HT1080 (cell line): ENCODE measurements around the gene PPP1R13B. TPM values are rescaled to one million over a fixed set of nuclear protein-coding genes. Genes with fewer than 3 reads are reported as not detected.

ENCODE experiments used
- DNase-seq: peaks from one replicate; pipeline ENCODE4 v3.0.0-alpha.2; 2015; ENCODE audit warnings: low read depth
- total RNA-seq: library from RNA; depleted of rRNA; stranded (reverse); fragments of >200 nt; shearing (Covaris generic); gene quantifications from 2 replicates; pipeline ENCODE4 v1.2.3, GENCODE V29; 2014

Gene PPP1R13B
- total RNA-seq, 1 experiment from 2014 or later, result 6.6 TPM

DNA sequence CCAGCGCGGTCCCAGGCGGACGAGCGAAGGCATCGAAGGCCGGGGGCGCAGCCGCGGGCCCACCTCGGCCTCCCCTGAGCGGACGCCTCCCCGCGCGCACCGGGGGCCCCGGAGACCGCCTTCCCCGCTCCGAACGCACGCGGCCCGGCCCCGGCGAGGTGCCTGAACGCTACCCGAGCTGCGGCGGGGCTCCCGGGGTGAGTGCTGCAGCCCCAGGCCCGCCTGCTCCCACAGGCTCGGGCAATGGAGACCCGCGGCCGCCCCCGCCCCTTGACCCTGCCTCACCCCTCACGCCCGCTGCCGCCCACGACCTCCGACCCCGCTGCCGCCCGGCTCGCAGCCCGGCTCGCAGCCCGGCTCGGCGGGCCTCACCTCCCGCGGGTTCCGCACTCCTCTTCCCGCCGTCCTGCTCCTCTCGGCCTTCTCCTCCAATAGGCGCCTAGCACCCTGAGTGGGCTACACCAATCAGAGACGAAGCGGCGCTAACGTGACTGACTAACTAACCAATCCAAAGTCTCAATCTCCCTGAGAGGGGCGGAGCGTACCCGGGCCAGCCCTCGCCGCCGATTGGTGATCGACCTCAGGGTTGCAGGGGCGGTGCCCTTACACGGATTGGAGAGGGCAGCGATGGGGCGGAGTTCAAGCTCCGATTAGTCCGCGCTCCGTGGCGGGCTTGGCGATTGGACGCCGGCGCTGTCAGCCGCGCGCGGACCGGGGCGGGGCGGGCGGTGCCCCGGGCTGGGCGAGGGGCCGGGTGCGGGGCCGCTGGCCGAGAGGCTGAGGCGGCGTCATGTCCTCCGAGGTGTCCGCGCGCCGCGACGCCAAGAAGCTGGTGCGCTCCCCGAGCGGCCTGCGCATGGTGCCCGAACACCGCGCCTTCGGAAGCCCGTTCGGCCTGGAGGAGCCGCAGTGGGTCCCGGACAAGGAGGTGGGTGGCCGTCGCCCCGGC is 132.0 kb downstream of the PPP1R13B start, which contains the start of the genes XRCC3 and ZFYVE21:
Gene XRCC3, minus strand, starts transcription at position 400 of the 949 bp plus-strand sequence. CDS start 4,364 bp downstream, outside the sequence.
Gene ZFYVE21, plus strand, starts transcription at position 759 of the 949 bp plus-strand sequence. Its CDS starts 32 bp downstream, at position 791.
- peak; percentile 99 for DNase-seq

DNA sequence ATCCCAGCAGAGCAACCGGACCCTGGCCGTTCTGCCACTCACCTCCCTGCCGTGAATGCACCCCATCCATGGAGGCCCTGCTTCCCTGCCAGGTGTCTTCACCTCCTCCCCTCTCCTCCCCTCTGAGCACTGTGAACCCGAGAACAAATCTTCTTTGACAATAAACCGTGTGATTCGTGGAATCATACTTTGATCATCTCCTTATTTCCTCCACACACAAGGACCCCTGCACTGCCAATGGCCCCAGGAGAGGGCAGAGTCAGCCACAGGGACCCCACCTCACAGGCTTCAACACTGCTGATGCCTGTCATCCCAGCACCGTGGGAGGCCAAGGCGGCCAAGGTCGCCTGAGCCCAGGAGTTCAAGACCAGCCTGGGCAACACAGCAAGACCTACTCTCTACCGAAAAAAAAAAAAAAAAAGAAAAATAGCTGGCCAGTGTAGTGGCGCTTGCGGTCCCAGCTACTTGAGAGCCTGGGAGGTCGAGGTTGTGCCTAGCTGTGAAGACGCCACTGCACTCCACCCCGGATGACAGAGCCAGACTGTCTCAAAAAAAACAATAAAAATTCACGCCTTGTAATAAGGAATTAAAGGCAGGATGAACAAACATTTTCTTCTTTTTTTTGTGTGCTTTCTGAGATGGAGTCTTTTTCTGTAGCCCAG is 133.2 kb downstream of the PPP1R13B start:
- DNase-seq, result no peak

DNA sequence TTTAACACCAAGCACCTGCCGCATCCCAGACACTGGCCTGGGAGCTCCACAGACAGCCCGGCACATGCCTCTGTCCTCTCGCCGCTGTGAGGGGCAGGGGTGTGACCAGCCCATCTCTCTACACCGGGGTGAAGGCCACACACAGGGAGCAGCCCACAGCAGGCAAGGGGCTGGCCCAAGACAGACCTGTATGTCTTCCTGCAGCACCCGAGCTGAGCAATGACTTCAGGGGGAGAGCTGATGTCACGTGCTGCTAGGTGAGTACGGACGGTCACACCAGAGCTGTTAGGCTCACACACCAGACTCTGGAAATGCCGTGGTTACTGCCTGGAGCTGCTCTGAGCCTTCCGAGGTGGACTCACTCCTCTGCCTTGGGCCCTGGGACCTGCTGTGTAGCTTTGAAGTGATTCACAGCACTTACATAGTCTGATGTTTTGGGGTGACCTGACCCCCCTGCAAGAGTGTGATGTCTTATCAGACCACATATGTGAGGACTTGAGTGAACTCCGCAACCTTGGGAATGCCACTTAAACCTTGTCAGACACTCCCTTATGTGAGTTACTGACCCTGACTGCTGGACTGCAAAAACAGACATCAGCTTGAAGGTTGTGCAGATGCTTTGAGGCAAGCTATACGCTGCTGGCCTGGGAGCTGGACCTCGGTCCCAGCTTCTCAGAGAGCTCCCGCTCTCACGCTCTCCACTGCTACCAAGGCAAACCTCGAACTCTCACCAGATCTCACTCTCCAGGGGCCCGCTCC is 133.9 kb downstream of the PPP1R13B start:
- DNase-seq, result no peak

DNA sequence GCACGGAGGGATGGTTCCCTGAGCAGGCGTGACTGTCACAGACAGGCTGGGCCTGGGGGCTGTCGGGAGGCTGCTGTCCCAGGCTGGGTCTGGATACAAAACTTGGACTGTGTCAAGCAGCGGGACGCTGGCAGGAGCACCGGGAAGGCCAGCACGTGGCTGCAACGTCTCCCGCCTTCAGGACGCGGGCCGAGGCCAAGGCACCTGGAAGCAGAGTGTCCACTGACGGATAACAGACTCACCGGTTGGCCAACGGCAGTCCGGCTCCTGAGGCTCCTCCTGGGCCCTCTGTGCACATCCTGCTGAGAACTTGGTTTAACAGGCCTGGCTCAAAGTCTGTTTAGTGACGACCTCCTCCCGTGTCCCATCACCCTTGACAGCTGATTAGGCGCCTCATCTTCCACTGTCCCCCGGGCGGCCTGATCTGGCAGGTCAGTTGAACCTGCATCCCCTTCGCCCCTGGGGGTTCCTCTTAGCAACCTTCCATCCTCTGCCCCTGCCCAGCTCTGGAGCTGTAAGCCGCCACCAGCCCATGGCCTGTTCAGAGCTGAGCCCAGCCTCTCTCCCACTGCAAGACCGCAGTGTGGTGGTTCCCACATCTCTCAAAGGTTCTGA is 134.6 kb downstream of the PPP1R13B start:
- no peak for DNase-seq

DNA sequence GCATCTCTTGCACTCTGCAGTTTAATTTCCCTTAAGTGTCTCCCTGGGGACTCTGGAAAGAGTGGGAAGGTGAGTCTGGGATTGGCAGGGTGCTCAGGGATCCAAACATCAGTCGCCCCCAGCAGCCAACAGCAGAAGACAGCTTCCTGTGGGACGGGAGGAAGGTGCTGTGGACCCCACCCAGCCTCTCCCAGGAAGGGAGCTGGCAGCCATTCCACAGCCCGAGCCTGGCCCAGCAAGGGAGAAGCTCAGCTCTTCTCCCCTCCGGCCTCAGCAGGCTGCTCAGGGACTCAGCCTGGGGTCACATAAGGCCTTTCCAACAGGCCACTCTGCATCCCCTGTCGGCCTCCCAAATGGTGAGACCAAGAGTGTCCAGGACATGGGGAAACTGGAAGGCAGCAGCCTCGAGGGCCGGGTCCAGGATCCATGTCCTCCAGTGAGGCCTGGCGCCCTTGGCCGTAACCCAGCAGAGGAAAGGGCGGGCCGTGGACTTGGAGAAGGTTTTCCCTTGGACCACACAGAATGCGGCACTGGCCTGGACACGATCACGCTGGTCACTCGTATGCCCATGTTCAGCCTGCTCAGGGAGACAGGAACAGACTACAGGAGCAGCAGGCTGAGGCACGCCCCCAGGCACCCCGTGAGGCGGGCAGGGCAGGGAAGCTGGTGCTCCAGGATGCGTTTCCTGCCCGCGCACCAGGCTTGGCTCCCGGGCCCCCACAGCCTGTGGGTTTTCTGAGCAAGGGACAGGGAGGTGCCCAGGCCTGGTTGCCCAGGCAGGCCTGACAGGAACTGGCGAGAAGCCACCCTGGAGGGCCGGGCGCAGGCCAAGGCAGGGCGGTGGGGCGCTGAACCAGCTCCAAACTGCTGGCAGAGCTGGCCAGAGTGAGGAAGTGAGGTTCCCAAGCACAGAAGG is 135.6 kb downstream of the PPP1R13B start:
- no peak for DNase-seq

DNA sequence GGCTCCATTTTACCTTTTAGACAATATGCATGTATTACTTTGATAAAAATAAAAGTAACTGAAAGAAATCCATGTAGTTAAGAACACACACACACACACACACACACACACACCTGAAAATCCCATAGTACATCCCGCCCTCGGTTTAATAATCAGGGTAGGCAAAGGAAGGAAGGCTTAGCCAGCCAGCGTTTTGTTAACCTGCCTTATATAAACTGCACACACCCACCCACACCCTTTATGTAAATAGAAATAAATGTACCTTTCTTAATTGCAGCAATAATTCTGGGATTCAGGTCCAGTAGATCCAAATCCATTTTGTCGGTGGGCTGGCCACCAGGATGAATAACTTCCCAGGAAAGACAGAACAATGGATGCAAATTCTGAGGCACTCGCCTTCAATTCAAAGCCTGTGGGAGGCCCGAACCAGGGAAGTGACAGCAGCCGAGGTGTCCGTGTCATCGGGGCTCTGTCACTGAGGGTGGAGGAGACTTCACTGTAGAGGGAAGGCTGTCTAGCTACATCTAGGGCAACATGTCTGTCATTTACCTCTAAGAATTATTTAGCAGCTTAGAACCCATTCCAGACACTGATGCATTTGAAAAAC is 136.5 kb downstream of the PPP1R13B start:
- no peak for DNase-seq

DNA sequence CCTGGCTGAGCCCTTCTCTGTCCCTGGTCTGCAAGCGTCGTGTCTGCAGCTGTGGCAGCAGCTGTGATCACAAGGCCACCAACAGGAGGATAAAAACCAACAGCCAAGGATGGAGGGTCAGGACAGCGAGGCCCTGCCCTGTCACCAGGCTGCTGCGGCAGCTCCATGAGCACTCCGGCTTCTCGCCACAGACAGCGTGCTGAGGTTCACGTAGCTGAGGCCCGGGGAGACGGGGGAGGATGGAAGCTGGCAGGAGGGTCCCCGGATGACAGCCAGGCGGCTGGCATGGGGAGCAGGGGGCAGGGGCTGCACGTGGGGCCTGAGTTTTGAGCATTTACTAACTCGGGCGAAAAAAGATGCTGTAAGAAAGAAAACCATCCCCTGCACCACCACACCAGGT is 137.6 kb downstream of the PPP1R13B start:
- DNase-seq, result no peak

DNA sequence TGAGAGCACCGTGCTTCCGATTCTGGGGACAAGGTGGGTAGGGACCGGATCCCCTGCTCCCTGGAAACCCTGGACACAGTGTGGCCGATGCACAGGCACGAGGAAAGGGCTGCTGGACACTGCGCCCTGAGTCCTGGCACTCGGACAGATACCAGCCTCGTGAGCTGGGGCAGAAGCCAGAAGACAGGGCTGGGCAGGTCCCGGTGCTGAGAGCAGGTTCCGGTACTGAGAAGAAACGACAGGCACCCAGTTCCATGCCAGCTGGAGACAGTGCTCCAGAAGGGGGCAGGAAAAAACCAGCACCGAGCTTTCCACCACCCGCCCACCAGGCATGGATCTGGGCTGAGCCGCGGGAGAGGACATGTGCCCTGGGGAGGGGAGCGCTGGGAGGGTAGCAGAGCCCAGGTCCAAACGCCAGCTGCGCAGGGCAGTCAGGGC is 138.6 kb downstream of the PPP1R13B start:
- DNase-seq, result no peak

DNA sequence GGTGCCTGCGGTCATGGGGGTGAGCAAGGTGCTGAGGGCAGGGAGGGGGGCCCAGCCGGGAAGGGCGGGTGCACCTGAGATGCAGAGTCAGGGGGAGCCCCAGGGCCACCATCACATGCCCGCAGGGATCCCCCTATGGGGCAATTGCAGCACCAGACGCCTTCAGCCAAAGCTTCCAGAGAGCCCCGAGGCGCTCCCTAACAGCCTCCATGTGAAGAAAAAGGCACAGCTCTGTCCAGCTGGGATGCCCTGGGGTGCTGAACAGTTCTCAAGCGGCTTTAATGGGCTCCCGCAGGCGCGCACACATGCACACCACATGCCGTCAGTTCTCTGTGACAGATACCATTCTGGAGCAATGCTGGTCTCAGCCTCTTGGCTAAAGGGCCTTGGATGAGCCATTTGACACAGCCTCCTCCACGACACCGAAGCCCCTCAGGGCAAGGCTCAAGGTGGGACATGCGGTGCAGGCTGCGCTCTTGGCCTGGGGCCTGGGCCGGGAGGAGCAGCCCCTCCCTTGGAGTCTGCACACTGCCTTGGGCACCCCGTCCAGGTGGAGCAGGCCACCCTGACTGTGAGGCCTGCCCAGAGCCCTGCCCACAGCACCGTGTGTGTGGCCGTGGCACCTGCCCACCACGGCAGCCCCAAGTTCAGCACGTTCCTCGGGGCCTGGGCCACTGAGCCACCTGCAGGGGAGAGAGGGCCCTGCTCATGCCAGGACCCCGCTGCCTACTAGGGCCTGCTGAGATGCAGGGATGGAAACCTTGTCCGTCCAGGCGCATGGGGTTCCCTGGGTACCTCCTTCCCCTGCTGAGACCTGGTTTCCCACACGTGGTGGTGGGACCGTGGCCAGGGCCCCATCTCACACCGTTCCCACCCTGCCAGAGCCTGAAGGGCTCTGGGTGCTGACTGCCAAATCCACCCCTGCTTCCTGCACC is 139.8 kb downstream of the PPP1R13B start:
- DNase-seq, result no peak

DNA sequence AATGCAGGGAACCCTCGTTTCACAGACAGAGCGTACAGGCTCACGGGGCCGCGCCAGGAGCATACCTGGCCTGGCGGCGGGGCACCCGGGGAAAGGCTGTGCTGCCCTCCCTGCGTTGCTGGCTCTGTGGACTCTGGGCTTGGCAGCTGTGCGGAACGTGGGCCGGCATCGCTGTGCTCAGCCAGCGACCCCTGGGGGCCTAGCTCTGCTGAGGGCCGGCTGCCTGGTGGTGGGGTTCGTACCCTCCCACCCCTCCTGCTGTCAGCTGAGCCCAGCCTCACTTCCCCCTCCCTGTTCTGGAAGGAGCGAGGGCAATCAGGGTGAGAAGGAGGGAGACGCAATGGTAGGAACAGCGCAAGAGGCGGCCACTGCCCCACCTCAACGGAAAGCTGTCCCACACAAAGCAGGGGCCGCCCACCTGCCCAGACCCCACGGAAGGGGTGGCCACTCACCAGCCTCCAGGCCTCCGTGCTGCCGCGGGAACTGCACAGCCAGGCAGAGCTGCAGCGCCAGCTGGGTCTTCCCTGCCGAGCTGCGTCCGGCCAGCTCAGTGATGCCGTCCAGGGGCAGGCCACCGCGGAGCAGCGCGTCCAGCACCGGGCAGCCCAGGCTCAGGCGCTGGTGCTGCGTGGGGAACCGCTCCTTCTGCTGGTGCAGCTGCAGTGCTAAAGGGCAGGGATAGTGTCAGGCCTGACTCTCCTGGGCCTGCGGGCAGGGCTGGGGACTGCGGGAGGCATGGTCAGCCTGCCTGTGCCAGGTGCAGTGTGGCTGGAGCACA is 140.6 kb downstream of the PPP1R13B start:
- DNase-seq, result no peak

DNA sequence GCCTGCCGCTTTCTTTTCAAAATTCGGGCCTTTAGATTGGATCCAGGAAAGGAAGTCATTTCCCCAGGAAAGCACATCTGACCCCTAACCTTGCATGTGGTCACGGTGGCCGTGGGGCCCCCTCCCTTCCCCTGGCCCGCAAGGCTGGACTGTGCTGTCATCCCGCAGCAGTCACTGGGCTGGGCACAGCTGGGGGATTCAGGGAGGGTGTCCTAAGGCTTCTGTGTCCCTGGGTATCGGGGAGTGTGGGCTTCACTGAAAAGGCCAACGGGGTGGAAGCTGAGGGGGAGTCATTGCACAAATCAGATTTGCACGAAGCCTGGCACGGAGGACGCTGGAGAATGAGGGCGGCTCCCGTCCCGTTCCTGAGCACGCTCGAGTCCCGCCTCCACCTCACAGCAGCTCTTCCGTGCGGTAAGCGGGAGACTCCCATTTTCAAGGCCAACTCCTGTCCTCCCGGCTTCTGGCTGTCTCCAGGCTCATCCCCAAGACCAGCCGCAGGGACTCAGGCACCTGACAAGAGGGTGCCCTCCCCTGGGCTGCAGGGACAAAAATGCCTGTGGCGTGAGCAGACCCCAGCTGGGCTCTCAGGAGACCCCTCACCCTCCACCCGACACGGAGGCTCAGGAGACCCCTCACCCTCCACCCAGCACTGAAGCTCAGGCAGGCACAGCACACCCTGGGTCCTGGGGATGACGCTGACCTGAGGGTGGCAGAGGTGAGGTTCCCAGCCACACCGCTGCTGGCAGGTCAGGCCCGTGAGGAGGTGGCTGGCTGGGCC is 141.7 kb downstream of the PPP1R13B start:
- no peak for DNase-seq

DNA sequence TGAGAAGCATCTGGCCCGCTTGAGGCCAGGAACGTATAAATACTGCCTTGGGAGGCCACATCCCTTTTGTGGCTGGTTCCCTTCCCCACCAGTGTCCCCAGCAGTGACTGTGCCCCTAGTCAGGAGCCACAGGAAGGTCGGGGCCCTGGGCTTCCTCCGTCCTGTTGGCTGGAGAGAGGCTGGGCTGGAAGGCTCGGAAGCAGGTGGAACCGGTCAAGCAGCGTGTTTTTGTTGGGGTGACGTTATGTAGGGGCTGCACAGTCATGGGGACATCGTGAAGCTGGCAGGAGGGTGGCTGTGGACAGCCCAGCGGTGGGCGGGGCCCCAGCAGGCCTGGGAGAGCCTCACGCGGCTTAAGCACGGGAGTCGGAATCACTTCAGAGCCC is 142.3 kb downstream of the PPP1R13B start:
- DNase-seq, result no peak

DNA sequence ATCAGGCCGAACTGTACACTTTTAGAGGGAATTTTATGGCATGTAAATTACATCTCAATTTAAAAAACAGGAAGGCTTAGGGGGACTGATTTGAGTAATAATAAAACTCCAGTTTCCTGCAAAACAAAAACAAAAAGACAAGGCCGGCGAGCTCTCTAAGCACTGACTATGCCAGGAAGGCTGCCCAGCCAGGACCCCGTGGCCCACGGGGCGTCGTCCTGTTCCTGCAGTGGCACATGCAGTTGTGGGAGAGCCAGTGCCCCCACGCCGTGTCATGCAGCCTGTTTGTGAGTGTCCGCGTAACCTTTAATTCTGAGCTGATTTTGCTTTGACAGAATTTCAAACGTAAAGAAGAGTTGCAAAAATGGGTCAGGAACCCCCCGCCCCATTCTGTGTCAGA is 142.7 kb downstream of the PPP1R13B start:
- no peak for DNase-seq

DNA sequence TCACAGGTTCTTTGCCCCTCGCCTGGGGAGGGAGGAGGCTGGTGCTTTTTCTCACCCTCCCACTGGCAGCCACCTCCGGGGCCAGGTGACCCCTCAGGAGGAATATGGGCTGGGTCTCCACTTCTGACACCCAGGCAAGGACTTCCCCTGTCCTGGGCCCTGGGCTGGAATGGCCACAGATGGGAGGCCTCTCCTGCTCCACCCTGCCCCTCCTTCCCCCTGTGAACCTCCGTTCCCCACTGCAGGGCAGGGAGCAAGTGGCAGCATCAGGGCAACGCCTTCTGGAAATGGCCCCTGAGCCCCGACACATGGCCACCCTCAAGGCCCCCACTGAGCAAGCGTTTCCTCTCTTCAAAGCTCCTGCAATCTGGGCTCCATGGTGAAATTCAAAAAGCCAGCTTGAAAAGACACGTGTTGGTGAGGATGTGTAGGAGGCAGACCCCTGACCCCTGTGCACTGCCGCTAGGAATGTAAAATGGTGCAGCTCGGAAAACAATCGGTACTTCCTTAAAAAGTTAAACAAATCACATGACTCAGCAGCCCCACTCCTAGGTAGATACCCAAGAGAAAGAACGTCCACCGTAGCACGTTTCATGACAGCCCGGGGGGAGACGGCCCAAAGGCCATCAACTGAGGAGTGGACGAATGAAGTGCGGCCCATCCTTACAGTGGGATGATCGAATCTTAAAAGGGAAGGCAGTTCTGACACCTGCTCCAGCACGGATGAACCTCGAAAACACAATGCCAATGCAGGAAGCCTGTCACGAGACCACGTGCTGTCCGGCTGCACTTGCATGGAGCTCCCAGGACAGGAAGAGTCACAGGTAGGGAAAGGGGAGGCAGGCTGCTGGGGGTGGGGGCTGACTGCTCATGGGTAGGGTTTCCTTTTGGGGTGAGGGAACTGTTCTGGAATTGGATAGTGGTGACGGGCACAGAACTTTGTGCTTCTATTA is 143.7 kb downstream of the PPP1R13B start:
- no peak for DNase-seq
